Activated naive CD4-positive, alpha-beta T cell treated with anti-CD3 and anti-CD28 coated beads for 36 hours (primary cell): ENCODE data around the gene UTS2R. TPM values are rescaled to one million over a fixed set of nuclear protein-coding genes. Genes with fewer than 3 reads are reported as not detected.

Experiments used
- CTCF ChIA-PET: fragments of 350-600 bp; sonication (Branson Sonifier 250); formaldehyde crosslinking; loops from one replicate; lab custom pipeline; 2021; ENCODE audit warnings: antibody characterized with exemption; lab: Charles Lee
- DNase-seq: peaks from one replicate; pipeline ENCODE4 v3.0.0-alpha.2; 2020
- H3K27ac Mint-ChIP-seq: one replicate; pipeline ENCODE4 v1.8.0; 2021; ENCODE audit warnings: mild to moderate bottlenecking, mixed read lengths
- H3K27me3 Mint-ChIP-seq: one replicate; pipeline ENCODE4 v1.8.0; 2021; ENCODE audit warnings: low read depth, mixed read lengths
- H3K36me3 Mint-ChIP-seq: one replicate; pipeline ENCODE4 v1.8.0; 2021; ENCODE audit warnings: low read depth, mixed read lengths
- H3K4me1 Mint-ChIP-seq: one replicate; pipeline ENCODE4 v1.8.0; 2021; ENCODE audit warnings: low read depth, mixed read lengths
- H3K4me3 Mint-ChIP-seq: one replicate; pipeline ENCODE4 v1.8.0; 2021; ENCODE audit warnings: mild to moderate bottlenecking, moderate library complexity, mixed read lengths
- H3K9me3 Mint-ChIP-seq: one replicate; pipeline ENCODE4 v1.8.0; 2021; ENCODE audit warnings: mixed read lengths
- intact Hi-C: fragments of 100-400 bp; cut with micrococcal nuclease; formaldehyde crosslinking; loops from one replicate; pipeline ENCODE4 v1.15.1; 2023
- total RNA-seq, 2 experiments: library from RNA; stranded (reverse); gene quantifications; one replicate each; pipeline ENCODE4 v1.2.3, GENCODE V29; 2021

The UTS2R gene
- total RNA-seq, result not detected

GRCh38 chr17:82371333-82372248 is at the start of gene UTS2R:
TSS of gene UTS2R (plus strand) at chr17:82371765. CDS start at chr17:82374325, 2,560 bp downstream.
- peak within 1 kb of the TSS; percentile 41 for H3K4me3 Mint-ChIP-seq
- H3K36me3 Mint-ChIP-seq, result no peaks in the 10 kb centered on the region
- peaks cover 20% of the 10 kb centered on the region for H3K4me1 Mint-ChIP-seq
- no peaks in the 10 kb centered on the region for H3K9me3 Mint-ChIP-seq
- intact Hi-C loops, result no loop called here
- H3K27me3 Mint-ChIP-seq, result peaks cover 44% of the 10 kb centered on the region
- CTCF ChIA-PET, result interaction anchor here (1.3 kb wide), 1 partner anchor 136 kb away, joined by 5 read pairs; no protein-coding TSS in a partner anchor
- DNase-seq, result no peak
- no peak within 1 kb of the TSS for H3K27ac Mint-ChIP-seq

GRCh38 chr17:82321947-82322466 is 49.6 kb upstream of the UTS2R start:
- H3K27ac Mint-ChIP-seq, result peak overlapping the region; percentile 97
- intact Hi-C loops, result loop anchor here (1.0 to 2.0 kb wide), 3 partner anchors 25 to 85 kb away; no protein-coding TSS in a partner anchor
- H3K4me3 Mint-ChIP-seq, result peak overlapping the region; percentile 79
- peaks cover 12% of the 10 kb centered on the region for H3K36me3 Mint-ChIP-seq
- H3K27me3 Mint-ChIP-seq, result no peaks in the 10 kb centered on the region
- DNase-seq, result no peak
- peaks cover 42% of the 10 kb centered on the region for H3K4me1 Mint-ChIP-seq
- CTCF ChIA-PET, result interaction anchor here (0.6 to 2.4 kb wide), 6 partner anchors 11 to 116 kb away, joined by 3 to 60 read pairs (median 3); no protein-coding TSS in a partner anchor
- peaks cover 2% of the 10 kb centered on the region for H3K9me3 Mint-ChIP-seq

GRCh38 chr17:82322526-82323453 is 48.8 kb upstream of the UTS2R start:
- peaks cover 10% of the 10 kb centered on the region for H3K36me3 Mint-ChIP-seq
- peaks cover 42% of the 10 kb centered on the region for H3K4me1 Mint-ChIP-seq
- no peaks in the 10 kb centered on the region for H3K9me3 Mint-ChIP-seq
- CTCF ChIA-PET, result interaction anchor here (1.9 to 2.4 kb wide), 2 partner anchors 23 to 87 kb away, joined by 8 to 60 read pairs; no protein-coding TSS in a partner anchor
- DNase-seq, result no peak
- intact Hi-C loops, result no loop called here
- H3K27ac Mint-ChIP-seq, result peak overlapping the region; percentile 97
- no peaks in the 10 kb centered on the region for H3K27me3 Mint-ChIP-seq
- H3K4me3 Mint-ChIP-seq, result peak overlapping the region; percentile 79

GRCh38 chr17:82323514-82324234 is 47.9 kb upstream of the UTS2R start:
- CTCF ChIA-PET, result interaction anchor here (0.7 to 1.9 kb wide), 2 partner anchors 23 to 88 kb away, joined by 3 to 8 read pairs; no protein-coding TSS in a partner anchor
- peaks cover 10% of the 10 kb centered on the region for H3K36me3 Mint-ChIP-seq

GRCh38 chr17:82324566-82325285 is 46.8 kb upstream of the UTS2R start:
- peaks cover 10% of the 10 kb centered on the region for H3K36me3 Mint-ChIP-seq
- no peaks in the 10 kb centered on the region for H3K27me3 Mint-ChIP-seq
- DNase-seq, result no peak
- no peak overlapping the region for H3K27ac Mint-ChIP-seq
- H3K4me3 Mint-ChIP-seq, result peak overlapping the region; percentile 38
- CTCF ChIA-PET, result no interaction called here
- intact Hi-C loops, result no loop called here
- no peaks in the 10 kb centered on the region for H3K9me3 Mint-ChIP-seq
- H3K4me1 Mint-ChIP-seq, result peaks cover 42% of the 10 kb centered on the region

More at GRCh38 chr17:82323514-82324234, 47.9 kb upstream of the UTS2R start:
- intact Hi-C loops, result no loop called here
- Mint-ChIP-seq H3K4me1 (peaks cover 42% of the 10 kb centered on the region), H3K4me3 (peak overlapping the region; percentile 50), H3K27me3 (no peaks in the 10 kb centered on the region), H3K27ac (no peak overlapping the region), H3K9me3 (no peaks in the 10 kb centered on the region)
- no peak for DNase-seq

- H3K36me3 Mint-ChIP-seq, result peaks cover 10% of the 10 kb centered on the region
- no peak for DNase-seq
- CTCF ChIA-PET, result no interaction called here
- H3K4me3 Mint-ChIP-seq, result no peak overlapping the region
- no peak overlapping the region for H3K27ac Mint-ChIP-seq
- H3K27me3 Mint-ChIP-seq, result no peaks in the 10 kb centered on the region
- peaks cover 36% of the 10 kb centered on the region for H3K4me1 Mint-ChIP-seq
- no peaks in the 10 kb centered on the region for H3K9me3 Mint-ChIP-seq
- intact Hi-C loops, result no loop called here
Measured at GRCh38 chr17:82325286-82326180, 46.0 kb upstream of the UTS2R start.

- H3K4me1 Mint-ChIP-seq, result peaks cover 27% of the 10 kb centered on the region
Measured at GRCh38 chr17:82327289-82327688, 44.3 kb upstream of the UTS2R start.

GRCh38 chr17:82327757-82328140 is 43.8 kb upstream of the UTS2R start:
- H3K9me3 Mint-ChIP-seq, result no peaks in the 10 kb centered on the region
- no peak overlapping the region for H3K27ac Mint-ChIP-seq
- intact Hi-C loops, result no loop called here
- no peak overlapping the region for H3K4me3 Mint-ChIP-seq
- CTCF ChIA-PET, result interaction anchor here (0.7 kb wide), 1 partner anchor 224 kb away, joined by 3 read pairs; no protein-coding TSS in a partner anchor
- peaks cover 6% of the 10 kb centered on the region for H3K36me3 Mint-ChIP-seq
- no peak for DNase-seq
- peaks cover 26% of the 10 kb centered on the region for H3K4me1 Mint-ChIP-seq
- no peaks in the 10 kb centered on the region for H3K27me3 Mint-ChIP-seq

More at GRCh38 chr17:82327289-82327688, 44.3 kb upstream of the UTS2R start:
- no peaks in the 10 kb centered on the region for H3K9me3 Mint-ChIP-seq
- H3K27ac Mint-ChIP-seq, result no peak overlapping the region
- H3K4me3 Mint-ChIP-seq, result no peak overlapping the region
- peaks cover 7% of the 10 kb centered on the region for H3K36me3 Mint-ChIP-seq
- no peak for DNase-seq
- no peaks in the 10 kb centered on the region for H3K27me3 Mint-ChIP-seq
- intact Hi-C loops, result no loop called here
- CTCF ChIA-PET, result interaction anchor here (0.7 kb wide), 1 partner anchor 224 kb away, joined by 3 read pairs; no protein-coding TSS in a partner anchor

- H3K4me1 Mint-ChIP-seq, result peaks cover 24% of the 10 kb centered on the region
- H3K4me3 Mint-ChIP-seq, result no peak overlapping the region
- no peaks in the 10 kb centered on the region for H3K27me3 Mint-ChIP-seq
- CTCF ChIA-PET, result interaction anchor here (0.7 kb wide), 1 partner anchor 223 kb away, joined by 3 read pairs; no protein-coding TSS in a partner anchor
- DNase-seq, result no peak
- H3K9me3 Mint-ChIP-seq, result no peaks in the 10 kb centered on the region
- H3K27ac Mint-ChIP-seq, result no peak overlapping the region
- intact Hi-C loops, result no loop called here
- H3K36me3 Mint-ChIP-seq, result peaks cover 6% of the 10 kb centered on the region
Measured at GRCh38 chr17:82328141-82328993, 43.2 kb upstream of the UTS2R start.
